Thyroid gland (tissue), 4 donors: ENCODE data around the gene ARHGAP18.

ENCODE experiments used
- POLR2A ChIP-seq, 2 donors: fragments of 450-650 bp; IDR thresholded peaks; one replicate each; pipeline ENCODE4 v1.6.1; 2017; ENCODE audit warnings: antibody characterized with exemption in 2 of 2, mild to moderate bottlenecking in 2 of 2, moderate library complexity in 1 of 2
- TF ChIP-seq, protein P1 (sequence below), 6 experiments: fragments of 200-600 bp in 3 of 6; fragments of 450-650 bp in 3 of 6; sonication (generic) in 3 of 6; IDR thresholded peaks; one replicate each; pipeline ENCODE4 v1.5.1; 2016 to 2019; ENCODE audit warnings: antibody characterized with exemption in 6 of 6, mild to moderate bottlenecking in 2 of 6, inconsistent platforms in 1 of 6, moderate library complexity in 1 of 6

DNA sequence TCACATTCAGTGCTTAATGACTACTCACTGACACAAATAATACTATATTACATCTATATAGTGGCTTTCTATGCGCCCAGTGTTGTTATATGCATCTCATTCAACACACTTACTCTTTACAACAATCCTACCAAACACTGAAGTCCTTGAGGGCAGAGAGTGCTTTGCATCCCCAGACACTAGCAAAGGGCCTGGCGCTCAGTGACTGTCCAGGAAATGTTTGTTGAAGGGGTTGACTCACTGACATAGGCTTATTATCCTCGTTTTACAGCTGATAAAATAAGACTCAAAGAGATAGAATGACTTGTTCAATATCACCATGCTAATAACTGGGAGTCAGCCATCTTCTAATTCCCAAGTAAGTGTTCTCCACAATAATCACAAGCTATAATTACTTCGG is 163.3 kb downstream of the ARHGAP18 start:
- TF ChIP-seq, protein P1, sequence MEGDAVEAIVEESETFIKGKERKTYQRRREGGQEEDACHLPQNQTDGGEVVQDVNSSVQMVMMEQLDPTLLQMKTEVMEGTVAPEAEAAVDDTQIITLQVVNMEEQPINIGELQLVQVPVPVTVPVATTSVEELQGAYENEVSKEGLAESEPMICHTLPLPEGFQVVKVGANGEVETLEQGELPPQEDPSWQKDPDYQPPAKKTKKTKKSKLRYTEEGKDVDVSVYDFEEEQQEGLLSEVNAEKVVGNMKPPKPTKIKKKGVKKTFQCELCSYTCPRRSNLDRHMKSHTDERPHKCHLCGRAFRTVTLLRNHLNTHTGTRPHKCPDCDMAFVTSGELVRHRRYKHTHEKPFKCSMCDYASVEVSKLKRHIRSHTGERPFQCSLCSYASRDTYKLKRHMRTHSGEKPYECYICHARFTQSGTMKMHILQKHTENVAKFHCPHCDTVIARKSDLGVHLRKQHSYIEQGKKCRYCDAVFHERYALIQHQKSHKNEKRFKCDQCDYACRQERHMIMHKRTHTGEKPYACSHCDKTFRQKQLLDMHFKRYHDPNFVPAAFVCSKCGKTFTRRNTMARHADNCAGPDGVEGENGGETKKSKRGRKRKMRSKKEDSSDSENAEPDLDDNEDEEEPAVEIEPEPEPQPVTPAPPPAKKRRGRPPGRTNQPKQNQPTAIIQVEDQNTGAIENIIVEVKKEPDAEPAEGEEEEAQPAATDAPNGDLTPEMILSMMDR (IDR thresholded peaks at IDR 0.05): no peak
- TF ChIP-seq POLR2A (IDR thresholded peaks at IDR 0.05): no peak
